ENCODE measurements around the gene GBE1.

GBE1 gene

GRCh38 chr3:81503026-81503425, 258.4 kb downstream of the GBE1 start:
- TF ChIP-seq EGR1 (IDR thresholded peaks at IDR 0.05) (no peak), NFIC (IDR thresholded peaks at IDR 0.05) (no peak), YY1 (IDR thresholded peaks at IDR 0.05; ENCODE audit: low read depth) (no peak), TAF1 (IDR thresholded peaks at IDR 0.05; ENCODE audit: low read depth) (no peak), TCF12 (IDR thresholded peaks at IDR 0.05; ENCODE audit: low read depth) (no peak), FOXM1 (IDR thresholded peaks at IDR 0.05; ENCODE audit: borderline replicate concordance, low read depth) (no peak)

- no peak for TF ChIP-seq RAD21 (IDR thresholded peaks at IDR 0.05; ENCODE audit: low read depth)
- no peak for TF ChIP-seq TAF1 (IDR thresholded peaks at IDR 0.05; ENCODE audit: low read depth)
- TF ChIP-seq EP300 (IDR thresholded peaks at IDR 0.05; ENCODE audit: borderline replicate concordance): no peak
- no peak for TF ChIP-seq YY1 (IDR thresholded peaks at IDR 0.05; ENCODE audit: low read depth)
- TF ChIP-seq FOXM1 (IDR thresholded peaks at IDR 0.05; ENCODE audit: borderline replicate concordance, low read depth): no peak
- TF ChIP-seq TEAD4 (IDR thresholded peaks at IDR 0.05): no peak
Observed at GRCh38 chr3:81502236-81502635, 259.2 kb downstream of the GBE1 start.

GRCh38 chr3:81500039-81500438, 261.4 kb downstream of the GBE1 start:
- TF ChIP-seq CREB1 (IDR thresholded peaks at IDR 0.05; ENCODE audit: low read depth) (no peak), YY1 (IDR thresholded peaks at IDR 0.05; ENCODE audit: low read depth) (no peak), REST (IDR thresholded peaks at IDR 0.05; ENCODE audit: low read depth) (no peak), MAX (IDR thresholded peaks at IDR 0.05) (no peak), EGR1 (IDR thresholded peaks at IDR 0.05) (no peak), EP300 (IDR thresholded peaks at IDR 0.05; ENCODE audit: borderline replicate concordance) (no peak), TCF12 (IDR thresholded peaks at IDR 0.05; ENCODE audit: low read depth) (no peak), ZBTB7A (IDR thresholded peaks at IDR 0.05; ENCODE audit: low read depth) (no peak), NFIC (IDR thresholded peaks at IDR 0.05) (no peak), TAF1 (IDR thresholded peaks at IDR 0.05; ENCODE audit: low read depth) (no peak), USF1 (IDR thresholded peaks at IDR 0.05) (no peak), RAD21 (IDR thresholded peaks at IDR 0.05; ENCODE audit: low read depth) (no peak), FOXM1 (IDR thresholded peaks at IDR 0.05; ENCODE audit: borderline replicate concordance, low read depth) (no peak), TEAD4 (IDR thresholded peaks at IDR 0.05) (no peak), CEBPB (IDR thresholded peaks at IDR 0.05) (no peak)

GRCh38 chr3:81497572-81498251, 263.7 kb downstream of the GBE1 start:
- TF ChIP-seq MAX (IDR thresholded peaks at IDR 0.05) (no peak), NFIC (IDR thresholded peaks at IDR 0.05) (no peak), REST (IDR thresholded peaks at IDR 0.05; ENCODE audit: low read depth) (no peak), USF1 (IDR thresholded peaks at IDR 0.05) (no peak), EGR1 (IDR thresholded peaks at IDR 0.05) (no peak), ZBTB7A (IDR thresholded peaks at IDR 0.05; ENCODE audit: low read depth) (no peak), CEBPB (IDR thresholded peaks at IDR 0.05) (no peak), TEAD4 (IDR thresholded peaks at IDR 0.05) (no peak), TAF1 (IDR thresholded peaks at IDR 0.05; ENCODE audit: low read depth) (no peak)

GRCh38 chr3:81496407-81497104, 264.9 kb downstream of the GBE1 start:
- TF ChIP-seq CEBPB (IDR thresholded peaks at IDR 0.05): no peak
- TF ChIP-seq MAX (IDR thresholded peaks at IDR 0.05): no peak
- no peak for TF ChIP-seq TAF1 (IDR thresholded peaks at IDR 0.05; ENCODE audit: low read depth)
- TF ChIP-seq TEAD4 (IDR thresholded peaks at IDR 0.05): no peak
- no peak for TF ChIP-seq USF1 (IDR thresholded peaks at IDR 0.05)
- TF ChIP-seq YY1 (IDR thresholded peaks at IDR 0.05; ENCODE audit: low read depth): no peak
- TF ChIP-seq TCF12 (IDR thresholded peaks at IDR 0.05; ENCODE audit: low read depth): no peak
- TF ChIP-seq REST (IDR thresholded peaks at IDR 0.05; ENCODE audit: low read depth): no peak
- TF ChIP-seq NFIC (IDR thresholded peaks at IDR 0.05): no peak
- TF ChIP-seq EGR1 (IDR thresholded peaks at IDR 0.05): no peak
- no peak for TF ChIP-seq ZBTB7A (IDR thresholded peaks at IDR 0.05; ENCODE audit: low read depth)
- no peak for TF ChIP-seq FOXM1 (IDR thresholded peaks at IDR 0.05; ENCODE audit: borderline replicate concordance, low read depth)
- no peak for TF ChIP-seq RAD21 (IDR thresholded peaks at IDR 0.05; ENCODE audit: low read depth)
- no peak for TF ChIP-seq CREB1 (IDR thresholded peaks at IDR 0.05; ENCODE audit: low read depth)
- no peak for TF ChIP-seq EP300 (IDR thresholded peaks at IDR 0.05; ENCODE audit: borderline replicate concordance)

Measured in Ishikawa (cell line).